Panc1 (cell line): Measurements from ENCODE around the gene TM9SF4. TPM values are rescaled to one million over a fixed set of nuclear protein-coding genes. Genes with fewer than 3 reads are reported as not detected.
"Not testable (repeated sequence)": the region's sequence is repeated elsewhere in the genome, so short reads cannot be mapped to it uniquely, and the experiment has no call there.

Source experiments
- ATAC-seq: fragments of 200-7000 bp; cut with Tn5 transposase; 2 replicates; pipeline ENCODE4 v1.9.1; 2020; ENCODE audit warnings: mild to moderate bottlenecking, moderate library complexity
- BruUV-seq: library from RNA; stranded (reverse); fragments of 400-500 nt; replicated peaks from 2 replicates; lab custom pipeline; 2021; lab: Mats Ljungman, UMichigan
- CTCF ChIA-PET: fragments of 300-600 bp; sonication (Branson Sonifier 250); formaldehyde crosslinking; loops from one replicate; lab custom pipeline; 2022; ENCODE audit warnings: antibody characterized with exemption; lab: Charles Lee
- POLR2A ChIA-PET: fragments of 300-600 bp; sonication (Branson Sonifier 250); formaldehyde crosslinking; loops from one replicate; lab custom pipeline; 2022; ENCODE audit warnings: antibody characterized with exemption; lab: Charles Lee
- DNase-seq: peaks from one replicate; pipeline ENCODE4 v3.0.0-alpha.2; 2010; ENCODE audit warnings: low read depth, low spot score
- H3K27ac ChIP-seq: 2 replicates; pipeline ENCODE4 v1.5.1; 2011; ENCODE audit warnings: mild to moderate bottlenecking, low read length, inconsistent platforms
- H3K27me3 ChIP-seq: fragments of 200-500 bp; sonication (Bioruptor generic); 2 replicates; pipeline ENCODE4 v1.6.0; 2014; ENCODE audit warnings: low read length, inconsistent platforms; ENCODE audit not compliant: control insufficient read depth, insufficient read depth
- H3K36me3 ChIP-seq: fragments of 200-500 bp; sonication (Bioruptor generic); 2 replicates; pipeline ENCODE4 v1.5.1; 2014; ENCODE audit warnings: inconsistent platforms, mild to moderate bottlenecking, low read length, moderate library complexity; ENCODE audit not compliant: control insufficient read depth, insufficient read depth
- H3K4me1 ChIP-seq: 2 replicates; pipeline ENCODE4 v1.5.1; 2011; ENCODE audit warnings: inconsistent platforms, mild to moderate bottlenecking, low read length, moderate library complexity; ENCODE audit not compliant: control insufficient read depth, insufficient read depth
- H3K4me3 ChIP-seq, 2 experiments: 2 replicates each; pipeline ENCODE4 v1.5.1; 2011 to 2012; ENCODE audit warnings: low read depth in 2 of 2, low read length in 2 of 2, mild to moderate bottlenecking in 2 of 2, inconsistent platforms in 1 of 2, moderate library complexity in 1 of 2
- H3K9me3 ChIP-seq: fragments of 200-500 bp; sonication (Bioruptor generic); 2 replicates; pipeline ENCODE4 v1.5.1; 2014; ENCODE audit warnings: low read depth, mild to moderate bottlenecking, inconsistent platforms, low read length, moderate library complexity; ENCODE audit not compliant: control insufficient read depth, insufficient read depth
- CTCF ChIP-seq: fragments of 450-650 bp; IDR thresholded peaks from 2 replicates; pipeline ENCODE4 v1.5.1; 2017; ENCODE audit warnings: mild to moderate bottlenecking
- POLR2AphosphoS5 ChIP-seq: IDR thresholded peaks from 2 replicates; pipeline ENCODE4 v1.6.1; 2012; ENCODE audit warnings: mild to moderate bottlenecking, low read depth, low read length, moderate library complexity
- REST ChIP-seq, 2 experiments: IDR thresholded peaks; 2 replicates each; pipeline ENCODE4 v1.6.1; 2011 to 2012; ENCODE audit warnings: low read depth in 2 of 2, control low read depth in 1 of 2, low read length in 1 of 2, mild to moderate bottlenecking in 1 of 2, moderate library complexity in 1 of 2; ENCODE audit not compliant: insufficient read depth in 1 of 2
- SIN3A ChIP-seq: IDR thresholded peaks from 2 replicates; pipeline ENCODE4 v1.6.1; 2012; ENCODE audit warnings: low read depth, mild to moderate bottlenecking, low read length, moderate library complexity, borderline replicate concordance; ENCODE audit not compliant: insufficient read depth
- TCF7L2 ChIP-seq: IDR thresholded peaks from 2 replicates; pipeline ENCODE4 v1.6.1; 2011; ENCODE audit warnings: mild to moderate bottlenecking, low read depth, low read length, inconsistent platforms
- in situ Hi-C: cut with HindIII; loops from 2 replicates; pipeline ENCODE4 v1.10.0; 2016; ENCODE audit warnings: low sequenced_read_pairs, low pct_unique_long_range_greater_than_20kb
- intact Hi-C: fragments of 100-400 bp; cut with micrococcal nuclease; formaldehyde crosslinking; loops from one replicate; pipeline ENCODE4 v1.10.0; 2022; ENCODE audit not compliant: unreplicated experiment
- total RNA-seq: library from RNA; stranded (reverse); gene quantifications from one replicate; pipeline ENCODE4 v1.2.1, GENCODE V29; 2021; ENCODE audit not compliant: unreplicated experiment

TM9SF4 gene
- total RNA-seq, 1 experiment from 2014 or later, result 180 TPM

- intact Hi-C loops (no loop called here), in situ Hi-C loops (no loop called here)
- H3K9me3 ChIP-seq, result no peaks in the 10 kb centered on the region
- POLR2A ChIA-PET, result no interaction called here
- CTCF ChIA-PET, result interaction anchor here (0.6 kb wide), 1 partner anchor 66 kb away, joined by 3 read pairs; no protein-coding TSS in a partner anchor
- H3K4me1 ChIP-seq, result no peaks in the 10 kb centered on the region
- H3K36me3 ChIP-seq, result 0 out of 2 replicates have a peak, but pooled peaks cover 11% of the 10 kb centered on the region
- DNase-seq (no peak), ATAC-seq (no peak)
- H3K27me3 ChIP-seq, result no peaks in the 10 kb centered on the region
- no peak overlapping the region for H3K4me3 ChIP-seq
- H3K27ac ChIP-seq, result no peak overlapping the region
- no peak for TF ChIP-seq TCF7L2
- BruUV-seq, result no TSS peak
Observed at GRCh38 chr20:32168184-32168910, 58.8 kb downstream of the TM9SF4 start.

GRCh38 chr20:32177696-32178095 lies 68.2 kb downstream of the TM9SF4 start:
- not testable (repeated sequence) for H3K4me3 ChIP-seq, H3K4me1 ChIP-seq

GRCh38 chr20:32179515-32179914 lies 70.0 kb downstream of the TM9SF4 start:
- in situ Hi-C loops (no loop called here), intact Hi-C loops (no loop called here)
- Histone ChIP-seq H3K27me3 (no peaks in the 10 kb centered on the region), H3K9me3 (no peaks in the 10 kb centered on the region), H3K4me3 (no peak overlapping the region), H3K4me1 (no peaks in the 10 kb centered on the region), H3K27ac (no peak overlapping the region), H3K36me3 (no peaks in the 10 kb centered on the region)
- TF ChIP-seq REST (IDR thresholded peaks at IDR 0.05; ENCODE audit: insufficient read depth in 1 of 2, low read depth in 2 of 2, low read length in 1 of 2) (no peak), SIN3A (no peak), TCF7L2 (no peak), POLR2AphosphoS5 (no peak), CTCF (no peak)
- no peak for ATAC-seq
- no TSS peak for BruUV-seq
- ChIA-PET POLR2A (no interaction called here), CTCF (no interaction called here)
- no peak for DNase-seq

More at GRCh38 chr20:32177696-32178095, 68.2 kb downstream of the TM9SF4 start:
- ATAC-seq, H3K36me3 ChIP-seq, in situ Hi-C loops, BruUV-seq, DNase-seq, H3K9me3 ChIP-seq, intact Hi-C loops, H3K27me3 ChIP-seq, H3K27ac ChIP-seq, POLR2A ChIA-PET: not testable (repeated sequence)
- CTCF ChIA-PET, result interaction anchor here (0.7 kb wide), 1 partner anchor 31 kb away, joined by 5 read pairs; no protein-coding TSS in a partner anchor
